Hindlimb muscle (tissue), 1 donor: ENCODE data around the gene SEMA4D. TPM values are rescaled to one million over a fixed set of nuclear protein-coding genes. Genes with fewer than 3 reads are reported as not detected.
A peak's percentile ranks its signal among the peaks of the same experiment; 100 is the strongest.

Experiments used
- DNase-seq: peaks from one replicate; pipeline ENCODE4 v3.0.0-alpha.2; 2013
- polyA plus RNA-seq: library from polyadenylated mRNA; unstranded; fragments of 120-200 nt; gene quantifications from one replicate; pipeline ENCODE4 v1.2.1, GENCODE V29; 2013; ENCODE audit not compliant: insufficient read length

Gene SEMA4D
- 23.3 TPM for polyA plus RNA-seq

DNA sequence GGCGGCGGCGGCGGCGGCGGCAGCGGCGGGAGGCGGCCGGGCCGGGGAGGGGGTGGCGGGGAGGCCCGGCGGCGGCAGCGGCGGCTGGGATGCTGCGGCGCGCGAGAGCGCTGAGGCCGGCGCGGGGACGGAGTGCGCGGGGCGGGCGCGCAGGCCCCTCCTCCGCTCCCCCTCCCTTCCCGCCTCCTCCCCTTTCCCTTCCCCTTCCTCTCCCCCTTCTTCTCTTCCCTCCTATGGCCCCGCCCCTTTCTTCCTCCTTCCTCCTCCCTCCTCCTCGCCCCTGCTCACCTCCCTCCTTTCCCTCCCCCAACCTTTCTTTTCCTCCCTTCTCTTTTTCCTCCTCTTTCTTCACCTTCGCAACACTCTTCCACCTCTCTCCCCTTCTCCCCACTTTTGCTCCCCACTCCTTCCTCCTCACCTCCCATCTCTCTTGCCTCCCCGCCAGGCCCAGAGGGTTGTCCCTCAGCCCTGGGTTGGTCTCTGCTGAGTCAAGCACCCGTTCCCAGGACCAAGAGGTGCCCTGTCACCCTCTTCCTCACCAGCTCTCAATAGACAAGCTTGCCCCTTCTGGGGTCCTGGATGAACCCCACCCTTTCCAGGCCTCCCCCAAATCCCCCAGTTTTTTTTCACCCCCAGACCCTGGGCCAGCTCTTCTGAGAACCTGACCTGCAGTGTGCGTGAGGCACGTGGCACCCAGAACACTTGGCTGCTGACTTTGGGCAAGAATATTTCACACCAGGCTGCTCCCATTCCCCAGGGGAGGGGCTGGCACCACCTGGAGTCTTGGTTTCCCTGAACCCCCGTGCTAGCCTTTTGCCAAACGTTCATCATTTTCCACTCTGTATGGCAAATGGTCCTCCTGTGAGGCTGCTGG is at the start of gene SEMA4D:
TSS of gene SEMA4D (minus strand) at position 136 of the 874 bp plus-strand sequence. CDS start 92,657 bp downstream, outside the sequence.
- DNase-seq, result peak; percentile 85

- DNase-seq, result no peak
Observed at GRCh38 chr9:89547000-89547399, 49.1 kb upstream of the SEMA4D start.

DNA sequence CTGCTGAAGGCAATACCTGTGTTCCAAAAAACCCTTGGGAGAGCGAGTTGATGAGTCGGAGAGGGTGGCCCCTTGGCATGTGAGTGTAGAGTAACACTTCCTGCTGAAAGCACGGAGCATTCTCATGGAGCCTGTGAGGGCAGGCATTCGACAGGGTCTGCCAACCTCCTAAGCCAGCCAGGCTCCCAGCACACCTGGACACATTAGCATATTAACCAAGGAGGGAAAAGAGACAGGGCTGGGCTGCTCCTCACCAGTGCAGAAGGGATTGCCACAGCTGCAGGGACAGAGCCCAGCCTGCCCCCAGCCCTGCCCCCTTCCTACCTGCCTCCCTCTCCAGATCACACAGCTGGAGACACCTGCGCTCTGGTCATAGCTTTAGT is 46.4 kb upstream of the SEMA4D start:
- no peak for DNase-seq

GRCh38 chr9:89543621-89544278 is 45.8 kb upstream of the SEMA4D start:
- no peak for DNase-seq

DNA sequence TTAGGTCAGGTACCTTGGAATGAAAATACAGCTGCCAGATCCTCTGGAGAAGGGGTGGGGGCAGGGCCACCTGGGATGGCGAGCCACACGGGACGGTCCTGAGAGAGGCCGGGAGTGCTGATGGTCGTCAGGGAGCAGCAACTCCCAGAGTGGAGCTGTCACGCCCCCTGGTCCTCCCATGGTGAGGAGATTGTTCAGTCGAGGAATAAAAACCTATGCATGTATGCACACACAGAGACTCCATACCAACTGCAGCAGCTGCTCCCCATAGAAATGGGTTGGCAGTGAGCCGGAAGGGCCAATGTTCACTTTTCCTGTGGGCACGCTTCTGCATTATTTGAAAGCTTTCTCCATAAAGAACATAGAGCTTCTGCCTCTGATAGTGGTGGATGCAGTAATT is 45.2 kb upstream of the SEMA4D start:
- DNase-seq, result no peak

GRCh38 chr9:89542401-89543021 is 44.6 kb upstream of the SEMA4D start:
- DNase-seq, result no peak

DNA sequence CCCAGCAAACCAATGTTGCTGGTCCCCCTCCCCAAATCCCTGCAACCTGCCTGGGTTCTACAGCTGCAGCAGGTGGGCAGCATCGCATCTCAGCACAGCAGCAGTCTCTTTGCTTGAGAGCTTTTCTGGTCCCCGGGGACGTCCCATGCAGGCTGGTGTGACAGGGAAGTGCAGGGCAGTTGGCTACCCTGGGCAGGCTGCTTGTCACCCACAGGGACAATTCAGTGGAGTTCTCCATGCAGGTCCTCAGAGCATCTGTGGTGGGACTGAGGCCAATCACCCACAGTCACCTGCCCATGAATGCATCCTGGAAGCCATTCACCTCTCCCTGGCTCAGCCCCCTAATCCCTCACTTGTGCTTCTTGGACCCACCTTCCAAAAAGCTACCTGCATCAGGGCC is 43.9 kb upstream of the SEMA4D start:
- DNase-seq, result no peak

DNA sequence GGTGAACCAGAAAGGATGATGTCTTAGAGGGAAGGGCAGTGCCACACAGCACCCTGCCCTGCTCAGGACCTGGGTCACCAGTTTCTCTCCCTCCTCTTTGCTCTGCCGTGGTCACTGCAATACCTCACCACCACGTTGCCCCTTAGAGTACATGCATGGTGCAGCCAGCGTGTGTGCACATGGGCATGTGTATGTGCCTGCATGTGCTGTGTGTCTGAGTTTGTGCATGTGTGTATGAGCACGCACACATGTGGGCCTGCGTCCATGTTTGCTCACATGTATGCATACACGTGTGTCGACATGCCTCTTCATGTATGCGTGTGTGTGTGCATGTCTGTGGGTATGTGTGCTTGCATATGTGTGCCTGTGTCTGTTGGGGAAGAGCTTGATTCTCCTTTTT is 41.5 kb upstream of the SEMA4D start:
- DNase-seq, result no peak

- DNase-seq, result no peak
Observed at GRCh38 chr9:89538871-89539270, 41.0 kb upstream of the SEMA4D start.

GRCh38 chr9:89537166-89537565 is 39.3 kb upstream of the SEMA4D start:
- no peak for DNase-seq

- DNase-seq, result no peak
Observed at GRCh38 chr9:89536600-89536999, 38.7 kb upstream of the SEMA4D start.

DNA sequence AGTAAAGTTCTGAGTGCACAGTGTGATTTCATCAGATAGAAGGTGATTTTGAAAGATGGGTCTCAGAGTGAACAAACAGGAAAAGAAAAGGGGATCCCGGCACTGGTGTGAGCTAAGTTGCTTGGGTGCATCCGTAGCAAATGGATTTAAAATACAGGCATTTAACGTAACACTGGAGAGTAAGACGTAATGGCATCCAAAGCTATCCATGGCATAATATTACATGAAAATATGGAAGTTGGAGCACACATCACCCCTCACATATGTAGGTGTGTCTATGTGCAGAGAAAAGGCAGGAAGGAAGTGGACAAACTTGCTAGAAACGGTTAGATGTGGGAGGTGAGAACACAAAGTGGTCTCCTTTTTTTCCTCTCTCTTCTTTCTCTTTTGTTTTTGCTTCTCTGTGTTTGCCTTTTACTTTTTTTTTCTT is 38.2 kb upstream of the SEMA4D start:
- no peak for DNase-seq

DNA sequence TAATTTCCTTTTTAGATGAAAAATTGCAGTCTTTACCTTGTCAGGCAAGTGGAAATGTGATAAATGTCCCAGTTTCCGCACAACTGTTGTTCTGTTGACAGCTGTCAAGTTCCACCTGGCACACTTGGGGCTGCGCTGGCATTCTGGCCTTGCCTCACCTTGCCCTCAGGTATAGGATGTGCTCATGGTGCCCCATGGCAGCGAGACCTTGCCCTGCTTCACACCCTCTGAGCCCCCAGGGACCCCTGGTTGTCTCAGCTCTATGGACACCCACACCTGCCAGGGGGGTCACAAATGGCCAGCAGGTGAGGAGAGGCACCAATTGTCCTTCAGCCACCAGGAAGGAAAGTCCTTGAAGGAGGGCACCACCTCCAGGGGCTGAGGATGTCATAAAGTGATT is 37.5 kb upstream of the SEMA4D start:
- DNase-seq, result no peak

DNA sequence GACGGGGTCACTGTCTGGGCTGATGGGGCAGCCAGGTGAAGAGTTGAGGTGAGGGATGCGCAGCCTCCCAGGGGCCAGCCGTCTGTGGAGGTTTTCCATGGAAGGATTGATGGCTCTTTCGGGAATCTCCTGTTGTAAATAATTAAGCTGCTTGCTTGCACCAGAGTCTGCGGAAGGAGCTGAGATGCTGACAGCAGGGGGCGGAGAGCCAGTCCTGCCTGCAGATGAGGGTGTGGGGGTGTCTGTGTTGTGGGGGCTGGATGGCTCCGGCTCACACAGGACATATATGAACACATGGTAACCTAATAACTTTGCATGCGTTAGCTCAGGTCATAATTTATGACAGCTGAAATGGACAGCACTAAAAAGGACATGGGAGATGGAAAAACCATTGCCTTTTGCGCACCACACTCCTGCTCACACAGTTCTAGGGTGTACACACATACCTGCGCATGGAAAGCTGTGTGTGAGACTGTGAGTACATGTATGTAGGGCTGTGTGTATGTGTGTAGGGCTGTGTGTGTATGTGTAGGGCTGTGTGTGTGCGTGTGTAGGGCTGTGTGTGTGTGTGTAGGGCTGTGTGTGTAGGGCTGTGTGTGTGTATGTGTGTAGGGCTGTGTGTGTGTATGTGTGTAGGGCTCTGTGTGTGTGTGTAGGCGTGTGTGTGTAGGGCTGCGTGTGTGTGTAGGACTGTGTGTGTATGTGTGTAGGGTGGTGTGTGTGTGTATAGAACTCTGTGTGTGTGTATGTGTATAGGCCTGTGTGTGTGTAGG is 36.8 kb upstream of the SEMA4D start:
- DNase-seq, result no peak

DNA sequence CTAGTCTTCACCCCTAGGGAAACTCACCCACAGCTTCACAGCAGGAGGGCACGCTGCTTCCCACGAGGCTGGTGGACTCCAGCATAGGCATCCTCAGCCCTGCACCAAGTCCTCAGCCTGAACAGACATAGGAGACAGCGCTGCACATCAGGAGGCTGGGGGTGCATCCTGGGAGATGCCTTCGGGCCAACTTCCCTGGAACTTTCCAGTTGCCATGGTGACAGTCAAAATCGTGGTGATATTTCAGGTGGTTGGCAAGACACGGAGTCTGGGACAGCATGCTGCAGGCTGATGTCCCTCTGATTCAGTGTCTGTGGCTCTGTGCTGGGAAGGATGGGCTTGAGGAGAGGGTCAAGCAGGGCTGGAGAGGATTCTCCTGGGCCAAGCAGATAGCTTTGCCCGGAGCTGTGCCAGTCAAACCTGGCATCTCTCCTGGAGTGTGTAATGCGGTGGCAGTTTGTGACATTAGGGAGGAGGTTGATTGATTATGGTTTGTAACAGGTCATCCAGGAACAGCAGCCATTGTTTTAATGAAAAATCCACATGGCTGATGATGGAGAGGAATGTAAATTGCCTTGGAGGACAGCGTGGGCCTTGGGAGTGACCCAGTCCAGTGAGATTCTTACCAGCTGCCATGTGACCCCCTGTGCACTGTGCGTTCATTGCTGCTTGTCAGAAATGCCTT is 35.6 kb upstream of the SEMA4D start:
- DNase-seq, result no peak

DNA sequence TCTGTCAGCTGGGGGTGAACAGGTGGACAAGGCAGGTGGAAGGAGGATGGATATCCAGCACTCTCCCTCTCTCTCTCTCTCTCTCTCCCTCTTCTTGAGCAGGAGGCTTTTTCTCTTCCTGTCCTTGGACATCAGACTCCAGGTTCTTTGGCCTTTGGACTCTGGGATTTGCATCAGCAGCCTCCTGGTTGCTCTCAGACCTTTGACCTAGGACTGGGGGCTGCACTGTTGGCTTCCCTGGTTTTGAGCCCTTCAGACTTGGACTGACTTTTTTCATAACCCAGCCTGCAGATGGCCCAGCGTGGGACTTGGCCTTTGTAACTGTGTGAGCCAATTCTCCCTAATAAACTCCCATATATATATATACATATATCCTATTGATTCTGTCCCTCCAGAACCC is 35.0 kb upstream of the SEMA4D start:
- DNase-seq, result no peak

GRCh38 chr9:89532478-89532877 is 34.6 kb upstream of the SEMA4D start:
- DNase-seq, result no peak

DNA sequence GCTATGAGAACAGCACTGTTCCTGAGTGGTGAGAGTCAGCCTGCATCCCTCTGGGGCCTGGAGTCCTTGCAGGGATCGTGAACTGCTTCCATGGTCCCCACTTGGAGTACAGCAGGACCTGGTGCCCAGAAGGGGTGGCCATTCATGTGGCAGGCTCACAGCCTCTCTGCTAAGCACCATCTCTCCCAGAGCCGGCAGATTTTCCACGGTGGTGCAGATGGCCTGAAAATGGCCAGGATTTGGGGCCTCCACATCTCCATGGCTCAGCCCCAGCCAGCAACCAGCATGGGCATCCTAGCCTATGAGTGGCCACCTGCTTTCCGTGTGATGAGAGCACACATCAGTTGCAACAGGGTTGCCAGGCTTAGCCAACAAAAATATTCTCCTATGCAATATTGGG is 33.9 kb upstream of the SEMA4D start:
- DNase-seq, result no peak

GRCh38 chr9:89530726-89531125 is 32.8 kb upstream of the SEMA4D start:
- no peak for DNase-seq

DNA sequence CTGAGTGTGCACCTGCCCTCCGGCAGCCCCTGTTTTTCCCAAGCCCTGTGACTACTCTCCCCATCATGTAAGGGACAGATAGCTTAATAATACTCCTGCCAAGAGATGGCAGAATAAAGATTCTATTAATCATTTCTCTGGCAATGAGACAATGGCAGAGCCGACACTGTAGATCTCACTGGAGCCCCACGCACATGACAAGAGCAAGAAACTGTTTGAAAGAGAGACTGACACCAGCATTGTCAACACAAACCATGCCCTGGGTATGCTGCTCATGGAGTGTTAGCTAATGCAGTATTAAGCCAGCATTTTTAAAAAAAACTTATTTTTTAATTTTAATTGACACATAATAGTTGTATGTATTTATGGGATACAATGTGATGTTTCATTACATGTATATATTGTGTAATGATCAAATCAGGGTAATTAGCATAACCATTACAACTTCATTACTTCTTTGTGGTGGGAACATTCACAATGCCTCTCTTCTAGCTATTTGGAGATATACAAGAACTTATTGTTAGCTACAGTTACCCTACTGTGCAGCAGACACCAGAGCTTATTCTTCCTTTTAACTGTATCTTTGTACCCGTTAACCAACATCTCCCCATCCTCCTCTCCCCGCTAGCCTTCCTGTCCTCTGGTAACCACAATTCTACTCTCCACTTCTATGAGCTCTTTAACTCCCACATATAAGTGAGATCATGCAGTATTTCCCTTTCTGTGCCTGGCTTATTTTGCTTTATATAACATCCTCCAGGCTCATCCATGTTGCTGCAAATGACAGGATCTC is 31.5 kb upstream of the SEMA4D start:
- DNase-seq, result no peak

DNA sequence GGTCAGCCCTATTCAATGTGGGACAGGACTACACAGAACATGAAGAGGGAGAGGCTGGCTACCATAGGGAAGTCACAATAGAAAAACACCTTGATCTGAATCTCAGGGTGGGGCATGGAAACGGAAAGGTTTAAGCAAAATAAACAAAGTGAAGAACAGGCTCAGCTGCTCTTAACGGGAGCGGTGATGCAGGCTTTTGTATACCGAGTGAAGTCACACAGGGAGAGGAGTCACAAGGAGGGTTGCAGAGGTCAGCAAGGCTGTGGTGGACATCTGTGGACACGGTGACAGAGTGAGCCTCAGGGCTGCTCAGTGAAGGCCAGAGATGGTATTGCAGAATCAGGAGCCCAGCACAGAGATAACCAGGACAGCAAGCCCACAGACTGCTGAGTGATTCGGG is 30.6 kb upstream of the SEMA4D start:
- no peak for DNase-seq
